ENCODE data around the gene DOCK4. TPM values are rescaled to one million over a fixed set of nuclear protein-coding genes. Genes with fewer than 3 reads are reported as not detected.

The DOCK4 gene
- total and polyA plus RNA-seq, 2 donors from 2014 or later, result 3.2 to 38.9 TPM

DNA sequence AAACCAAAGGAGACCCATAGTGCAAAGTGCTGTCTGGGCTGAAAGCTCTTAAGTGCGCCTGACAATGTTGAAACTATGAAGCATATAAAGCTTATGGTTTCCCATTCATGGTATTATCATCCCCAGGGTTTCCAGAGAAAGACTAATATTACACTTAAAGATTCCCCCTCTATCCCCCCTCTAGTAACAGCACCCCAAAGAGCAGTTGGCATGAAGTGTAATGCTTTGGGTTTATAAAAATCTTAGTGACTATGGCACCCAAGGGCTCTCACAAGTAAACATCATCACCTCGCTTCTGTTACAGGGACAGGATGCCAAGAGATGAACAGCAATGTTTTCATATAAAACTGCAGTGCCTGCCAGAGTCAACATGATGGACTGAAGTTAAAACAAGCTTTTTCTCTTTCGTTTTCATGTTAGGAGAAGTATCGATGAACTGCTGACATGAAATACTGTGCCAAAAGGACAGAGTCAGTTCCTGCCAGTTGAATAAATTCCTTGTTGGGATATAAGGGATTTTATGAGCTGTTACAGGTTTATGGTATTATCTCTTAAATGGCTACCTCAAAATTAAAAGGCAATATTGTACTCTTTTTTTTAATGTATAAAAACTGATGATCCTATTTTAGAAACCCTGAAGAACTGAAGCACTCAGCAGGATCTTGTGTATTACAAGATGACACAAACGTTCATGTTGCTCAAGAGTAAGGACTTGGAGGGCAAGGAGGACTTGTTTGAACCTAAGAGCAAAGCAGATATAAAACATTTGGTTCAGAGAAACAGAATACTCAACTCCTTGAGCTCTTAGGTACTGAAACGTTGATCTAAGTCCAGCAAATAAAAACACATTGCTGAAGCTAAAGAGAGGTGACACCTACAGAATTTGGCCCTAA lies 440.2 kb downstream of the DOCK4 start:
- intact Hi-C loops (cut with DNase I), result loop anchor here (10.0 kb wide), 1 partner anchor 639 kb away; no protein-coding TSS in a partner anchor
- Histone ChIP-seq H3K27ac (ENCODE audit: low read depth in 2 of 2, low read length in 2 of 2) (no peak overlapping the region), H3K27me3 (ENCODE audit: control insufficient read depth, insufficient read depth, low read length) (no peaks in the 10 kb centered on the region), H3K9me3 (ENCODE audit: control insufficient read depth in 2 of 3, insufficient read depth in 1 of 3, low read length in 3 of 3) (no peaks in the 10 kb centered on the region), H3K4me3 (ENCODE audit: low read length in 3 of 3) (no peak overlapping the region), H3K9ac (ENCODE audit: low read length in 3 of 3) (no peak overlapping the region), H3K4me1 (ENCODE audit: control insufficient read depth in 2 of 3, insufficient read depth in 2 of 3, low read depth in 1 of 3, low read length in 3 of 3) (no peaks in the 10 kb centered on the region), H3K36me3 (ENCODE audit: control insufficient read depth in 2 of 3, insufficient read depth in 3 of 3, low read length in 3 of 3) (no peaks in the 10 kb centered on the region)
- TF ChIP-seq CTCF (IDR thresholded peaks at IDR 0.05; ENCODE audit: borderline replicate concordance, extremely low read depth, insufficient read depth), result no peak
- DNase-seq (no peak), FAIRE-seq (no peak)

GRCh38 chr7:111763221-111763801 lies 442.9 kb downstream of the DOCK4 start:
- Histone ChIP-seq H3K9ac (ENCODE audit: low read length in 3 of 3) (no peak overlapping the region), H3K4me3 (ENCODE audit: low read length in 3 of 3) (no peak overlapping the region), H3K27me3 (ENCODE audit: control insufficient read depth, insufficient read depth, low read length) (no peaks in the 10 kb centered on the region), H3K4me1 (ENCODE audit: control insufficient read depth in 2 of 3, insufficient read depth in 2 of 3, low read depth in 1 of 3, low read length in 3 of 3) (no peaks in the 10 kb centered on the region), H3K9me3 (ENCODE audit: control insufficient read depth in 2 of 3, insufficient read depth in 1 of 3, low read length in 3 of 3) (no peaks in the 10 kb centered on the region), H3K36me3 (ENCODE audit: control insufficient read depth in 2 of 3, insufficient read depth in 3 of 3, low read length in 3 of 3) (peaks cover 0 to 5% (median 0%) of the 10 kb centered on the region in 3 donors), H3K27ac (ENCODE audit: low read depth in 2 of 2, low read length in 2 of 2) (no peak overlapping the region)
- DNase-seq (peak in 3 of 5 donors; percentile 24 to 80 (median 69)), FAIRE-seq (peak; percentile 71)
- peak; percentile 24 for TF ChIP-seq CTCF (IDR thresholded peaks at IDR 0.05; ENCODE audit: borderline replicate concordance, extremely low read depth, insufficient read depth)
- intact Hi-C loops (cut with DNase I), result loop anchor here (10.0 kb wide), 1 partner anchor 641 kb away; no protein-coding TSS in a partner anchor

GRCh38 chr7:111762799-111763198 lies 443.4 kb downstream of the DOCK4 start:
- no peak overlapping the region for H3K4me3 ChIP-seq (ENCODE audit: low read length in 3 of 3)
- intact Hi-C loops (cut with DNase I), result loop anchor here (10.0 kb wide), 1 partner anchor 642 kb away; no protein-coding TSS in a partner anchor
- H3K9me3 ChIP-seq (ENCODE audit: control insufficient read depth in 2 of 3, insufficient read depth in 1 of 3, low read length in 3 of 3), result no peaks in the 10 kb centered on the region
- H3K27me3 ChIP-seq (ENCODE audit: control insufficient read depth, insufficient read depth, low read length), result no peaks in the 10 kb centered on the region
- no peak overlapping the region for H3K9ac ChIP-seq (ENCODE audit: low read length in 3 of 3)
- TF ChIP-seq CTCF (IDR thresholded peaks at IDR 0.05; ENCODE audit: borderline replicate concordance, extremely low read depth, insufficient read depth), result no peak
- H3K27ac ChIP-seq (ENCODE audit: low read depth in 2 of 2, low read length in 2 of 2), result no peak overlapping the region
- H3K4me1 ChIP-seq (ENCODE audit: control insufficient read depth in 2 of 3, insufficient read depth in 2 of 3, low read depth in 1 of 3, low read length in 3 of 3), result no peaks in the 10 kb centered on the region
- no peak for FAIRE-seq
- peaks cover 0 to 10% (median 0%) of the 10 kb centered on the region in 3 donors for H3K36me3 ChIP-seq (ENCODE audit: control insufficient read depth in 2 of 3, insufficient read depth in 3 of 3, low read length in 3 of 3)
- no peak for DNase-seq

All from kidney (tissue), 14 donors.